ENCODE measurements around the gene RAB21.
A peak's percentile ranks its signal among the peaks of the same experiment; 100 is the strongest.
"Not testable (repeated sequence)": the region's sequence is repeated elsewhere in the genome, so short reads cannot be mapped to it uniquely, and the experiment has no call there.

The RAB21 gene

GRCh38 chr12:71752891-71753290 lies 1.8 kb upstream of the RAB21 start:
- no peak for DNase-seq (ENCODE audit: low spot score)

GRCh38 chr12:71755146-71755892 lies 656 bp downstream of the RAB21 start:
- peak; percentile 62 for DNase-seq (ENCODE audit: low spot score)

DNA sequence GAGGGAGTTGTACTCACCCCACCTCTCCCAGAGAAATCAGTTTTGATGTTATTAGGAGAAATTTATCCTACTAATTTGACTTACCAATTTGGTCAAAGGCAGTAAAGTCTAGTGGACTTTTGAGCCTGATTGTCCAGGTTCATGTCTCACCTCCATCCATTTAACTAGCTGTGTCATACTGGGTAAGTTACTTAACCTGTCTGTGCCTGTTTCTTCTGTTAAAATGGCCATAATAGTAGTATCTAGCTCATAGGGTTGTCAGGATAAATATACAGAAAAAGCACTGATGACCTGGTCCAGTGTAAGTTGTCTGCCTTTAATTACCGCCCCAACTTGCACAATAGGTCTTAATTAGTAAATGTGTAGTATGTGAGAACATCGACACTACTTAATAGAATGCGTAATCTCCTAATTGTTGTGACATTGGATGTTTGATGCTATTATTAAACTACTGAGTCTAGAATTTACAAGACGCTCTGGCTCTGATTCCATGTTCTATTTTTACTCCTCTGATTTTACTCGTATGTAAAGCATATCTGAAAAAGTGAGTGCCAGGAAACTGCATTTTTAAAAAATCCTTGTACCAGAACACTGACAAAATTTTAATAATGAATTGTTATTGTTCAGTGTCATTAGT lies 1.5 kb downstream of the RAB21 start:
- no peak for DNase-seq (ENCODE audit: low spot score)

DNA sequence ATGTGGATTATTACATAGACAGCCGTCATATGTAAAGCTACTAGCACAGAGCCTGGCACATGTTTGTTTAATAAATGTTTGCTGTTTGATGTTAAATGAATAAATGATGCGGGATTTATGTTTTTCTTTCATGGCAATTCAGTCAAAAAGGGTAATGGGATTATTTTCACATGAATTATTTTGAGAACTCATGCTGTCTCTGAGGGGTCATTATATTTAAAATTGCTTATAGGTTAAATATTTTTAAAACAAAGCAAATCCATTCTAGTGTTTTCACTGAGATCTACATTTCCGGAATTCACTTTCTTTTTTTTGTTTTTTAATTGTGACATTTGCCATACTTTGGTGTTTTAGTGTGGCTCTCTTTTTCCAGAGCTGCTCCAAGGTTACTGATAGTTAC lies 5.3 kb downstream of the RAB21 start:
- no peak for DNase-seq (ENCODE audit: low spot score)

DNA sequence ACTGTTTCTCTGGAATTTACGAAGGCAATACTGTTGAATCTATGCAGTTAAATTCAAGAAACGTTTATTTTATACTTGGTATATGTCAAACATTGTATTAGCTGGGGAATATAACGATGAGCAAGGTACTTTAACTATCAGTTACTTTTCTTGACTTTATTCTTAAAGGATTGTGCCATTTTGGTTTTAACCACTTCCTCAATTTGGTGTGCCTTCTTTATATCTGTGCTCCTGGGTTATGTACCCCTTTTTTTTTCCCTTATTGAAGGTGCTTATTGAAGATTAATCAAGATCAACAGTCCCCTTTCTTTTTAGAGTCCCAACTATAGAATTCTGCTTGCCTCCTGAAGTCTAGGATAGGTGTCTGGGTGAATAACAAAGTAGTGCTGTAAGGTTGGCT lies 5.8 kb downstream of the RAB21 start:
- DNase-seq (ENCODE audit: low spot score), result no peak

GRCh38 chr12:71761354-71761753 lies 6.7 kb downstream of the RAB21 start:
- not testable (repeated sequence) for DNase-seq (ENCODE audit: low spot score)

- DNase-seq (ENCODE audit: low spot score), result no peak
Observed at GRCh38 chr12:71763677-71764379, 9.2 kb downstream of the RAB21 start.

DNA sequence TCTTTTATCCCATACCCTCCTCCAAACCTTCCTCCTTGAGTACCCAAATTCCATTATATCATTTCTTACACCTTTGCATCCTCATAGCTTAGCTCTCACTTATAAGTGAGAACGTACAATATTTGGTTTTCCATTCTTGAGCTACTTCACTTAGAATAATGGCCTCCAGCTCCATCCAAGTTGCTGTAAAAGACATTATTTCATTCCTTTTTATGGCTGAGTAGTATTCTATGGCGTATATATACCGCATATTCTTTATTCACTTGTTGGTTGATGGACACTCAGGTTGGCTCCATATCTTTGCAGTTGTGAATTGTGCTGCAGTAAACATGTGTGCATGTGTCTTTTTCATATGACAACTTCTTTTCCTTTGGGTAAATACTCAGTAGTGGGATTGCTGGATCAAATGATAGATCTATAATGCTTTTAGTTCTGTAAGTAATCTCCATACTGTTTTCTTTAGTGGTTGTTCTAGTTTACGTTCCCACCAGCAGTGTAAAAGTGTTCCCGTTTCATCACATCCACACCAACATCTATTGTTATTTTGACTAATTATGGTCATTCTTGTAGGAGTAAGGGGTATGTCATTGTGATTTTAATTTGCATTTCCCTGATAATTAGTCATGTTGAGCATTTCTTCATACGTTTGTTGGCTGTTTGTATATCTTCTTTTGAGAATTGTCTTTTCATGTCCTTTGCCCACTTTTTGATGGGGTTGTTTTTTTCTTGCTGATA lies 10.1 kb downstream of the RAB21 start:
- DNase-seq (ENCODE audit: low spot score), result no peak

DNA sequence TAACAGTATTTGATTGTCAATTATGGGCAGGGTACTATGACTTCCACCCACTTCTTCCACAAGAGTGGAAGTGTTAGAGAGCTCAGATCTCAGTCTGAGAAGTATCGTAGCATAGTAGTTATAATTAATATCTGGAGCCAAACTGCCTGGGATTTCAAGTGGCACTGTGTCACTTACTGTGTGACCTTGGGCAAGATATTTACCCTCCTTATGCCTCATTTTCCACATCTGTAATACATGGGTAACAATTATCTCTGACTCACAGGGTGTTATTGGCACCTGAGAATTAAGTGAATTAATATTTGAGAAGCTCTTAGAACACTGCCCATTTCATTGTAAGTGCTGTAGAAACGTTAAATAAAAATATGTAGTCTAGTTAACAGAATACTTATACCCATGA lies 11.5 kb downstream of the RAB21 start:
- no peak for DNase-seq (ENCODE audit: low spot score)

DNA sequence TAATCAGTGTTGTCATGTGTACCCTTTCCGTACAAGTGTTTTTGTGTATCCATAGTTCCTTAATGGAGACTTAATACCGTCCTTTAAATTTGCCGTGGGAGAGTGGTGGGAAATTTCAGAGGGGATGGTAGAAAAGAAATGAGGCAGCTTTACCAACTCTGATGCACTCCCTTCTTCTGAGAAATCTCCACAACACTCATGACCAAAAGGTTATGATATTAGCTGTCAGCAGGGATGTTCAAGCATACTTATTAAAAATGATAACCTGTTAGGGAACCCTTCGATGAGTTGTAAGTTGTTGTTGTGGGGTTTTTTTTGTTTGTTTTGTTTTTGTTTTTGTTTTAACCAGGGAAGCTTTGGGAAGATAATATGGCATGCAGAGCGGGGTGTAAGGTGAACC lies 12.5 kb downstream of the RAB21 start:
- DNase-seq (ENCODE audit: low spot score), result no peak

DNA sequence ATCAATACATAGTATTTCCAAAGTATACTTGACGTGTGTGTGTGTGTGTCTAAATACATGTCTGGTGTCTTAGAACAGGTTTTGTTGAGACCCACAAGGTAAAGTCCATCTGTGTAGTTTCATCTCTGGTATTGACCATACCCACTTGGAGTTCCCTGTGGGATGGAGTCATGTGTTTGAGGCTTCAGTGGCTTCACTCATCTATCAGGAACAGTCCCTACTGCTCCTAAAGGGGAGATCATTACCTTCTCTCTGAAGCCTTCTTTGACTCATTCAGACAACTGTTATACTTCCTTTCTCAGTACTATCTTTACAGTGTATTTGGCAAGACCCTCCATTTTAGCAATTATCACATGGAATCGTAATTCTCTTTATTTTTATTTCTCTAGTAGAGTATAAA lies 14.2 kb downstream of the RAB21 start:
- DNase-seq (ENCODE audit: low spot score), result no peak

- DNase-seq (ENCODE audit: low spot score), result no peak
Observed at GRCh38 chr12:71771069-71771468, 16.4 kb downstream of the RAB21 start.

- DNase-seq (ENCODE audit: low spot score), result no peak
Observed at GRCh38 chr12:71772735-71773134, 18.1 kb downstream of the RAB21 start.

GRCh38 chr12:71780237-71780822 lies 25.7 kb downstream of the RAB21 start:
- peak; percentile 29 for DNase-seq (ENCODE audit: low spot score)

DNA sequence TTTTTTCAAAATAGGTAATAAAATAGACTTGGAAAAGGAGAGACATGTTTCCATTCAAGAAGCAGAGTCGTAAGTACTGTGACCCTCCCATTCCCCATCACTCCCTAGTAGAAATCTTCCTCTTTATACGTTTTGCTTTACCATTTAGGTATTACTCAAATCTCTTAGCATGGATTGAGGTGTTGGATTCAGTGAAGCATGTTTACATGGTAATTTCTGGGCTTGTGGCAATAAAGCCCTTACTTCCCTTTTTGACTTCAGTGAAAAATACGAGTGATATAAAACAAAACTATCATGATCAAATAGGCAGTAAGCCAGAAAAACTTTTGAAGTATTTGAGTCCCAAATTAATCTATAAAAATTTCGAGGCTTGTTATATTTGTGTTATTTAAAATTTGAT lies 27.4 kb downstream of the RAB21 start:
- DNase-seq (ENCODE audit: low spot score), result no peak

- no peak for DNase-seq (ENCODE audit: low spot score)
Observed at GRCh38 chr12:71786829-71787228, 32.2 kb downstream of the RAB21 start.

- DNase-seq (ENCODE audit: low spot score), result no peak
Observed at GRCh38 chr12:71787580-71787979, 32.9 kb downstream of the RAB21 start.

DNA sequence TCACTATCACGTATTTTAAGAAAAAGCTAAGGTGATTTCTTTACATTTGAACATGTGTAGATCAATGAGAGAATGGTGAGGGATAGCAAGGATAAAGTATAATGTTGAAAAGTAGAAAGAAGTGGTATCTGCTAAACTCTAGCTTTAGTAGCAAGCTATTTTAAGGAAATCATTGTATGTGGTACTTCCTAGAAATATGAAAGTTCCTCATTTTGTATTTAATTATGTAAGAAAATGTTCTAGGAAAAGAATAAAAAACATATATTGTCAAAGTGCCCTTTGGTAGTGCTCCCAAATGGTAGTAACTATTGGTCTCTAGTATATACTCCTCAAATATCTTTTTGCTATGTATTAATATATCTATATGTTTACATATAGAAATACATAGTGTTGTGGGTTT lies 35.7 kb downstream of the RAB21 start:
- DNase-seq (ENCODE audit: low spot score), result no peak

- DNase-seq (ENCODE audit: low spot score), result no peak
Observed at GRCh38 chr12:71791473-71792150, 36.9 kb downstream of the RAB21 start.

DNA sequence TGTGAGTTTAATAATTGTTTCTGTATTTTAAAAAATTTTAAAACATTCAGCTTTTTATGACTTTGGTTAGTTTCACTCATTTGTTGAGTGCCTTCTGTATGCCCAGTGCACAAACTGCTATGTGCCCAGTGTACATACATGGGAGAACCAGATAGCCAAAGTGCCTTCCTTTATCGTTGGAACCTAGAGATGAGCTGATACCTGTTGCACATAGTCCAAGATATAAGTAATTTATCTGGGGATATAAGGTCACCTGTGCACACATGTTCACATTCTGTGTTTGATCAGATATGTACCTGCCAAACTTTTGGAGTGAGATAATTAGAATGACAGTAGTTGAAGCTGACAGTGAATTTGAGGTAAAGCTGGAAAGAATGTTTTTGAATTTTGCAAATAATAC lies 37.9 kb downstream of the RAB21 start:
- no peak for DNase-seq (ENCODE audit: low spot score)

DNA sequence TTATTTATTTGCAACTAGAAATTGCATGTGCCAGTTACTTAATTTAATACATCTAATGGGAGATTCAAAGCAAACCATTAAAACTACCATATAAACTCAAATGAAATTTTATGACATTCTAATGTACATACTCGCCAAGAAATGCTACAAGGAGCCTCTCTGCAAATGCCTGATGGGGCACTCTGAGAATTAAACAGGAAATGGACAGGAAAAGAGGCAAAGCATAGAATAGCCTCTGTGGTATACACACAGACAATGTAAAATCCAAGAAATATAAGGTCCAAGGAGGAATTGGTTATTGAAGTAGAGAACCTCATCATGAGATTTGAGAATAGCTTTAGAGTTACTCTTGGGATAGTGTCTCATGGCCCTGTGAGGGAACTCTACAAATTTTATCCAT lies 41.2 kb downstream of the RAB21 start:
- DNase-seq (ENCODE audit: low spot score), result no peak

DNA sequence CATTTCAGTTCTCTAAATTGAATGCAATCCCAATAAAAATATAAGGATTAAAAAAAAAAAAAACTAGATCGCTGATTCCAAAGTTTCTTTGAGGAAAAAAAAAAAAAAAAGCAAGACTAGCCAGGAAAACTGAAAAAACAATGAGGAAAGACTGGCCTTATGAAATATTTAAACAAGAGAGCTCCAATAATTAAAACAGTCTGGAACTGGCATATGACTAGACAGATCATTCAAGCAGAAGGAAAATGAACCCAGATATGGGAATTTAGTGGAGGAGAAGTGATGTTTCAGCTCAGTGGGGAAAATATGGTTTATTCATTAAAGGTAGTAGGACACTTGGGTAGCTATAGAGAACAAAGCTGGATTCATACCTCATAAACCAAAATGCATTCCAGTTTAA lies 42.9 kb downstream of the RAB21 start:
- no peak for DNase-seq (ENCODE audit: low spot score)
